ENCODE measurements around the gene MT1H.

DNA sequence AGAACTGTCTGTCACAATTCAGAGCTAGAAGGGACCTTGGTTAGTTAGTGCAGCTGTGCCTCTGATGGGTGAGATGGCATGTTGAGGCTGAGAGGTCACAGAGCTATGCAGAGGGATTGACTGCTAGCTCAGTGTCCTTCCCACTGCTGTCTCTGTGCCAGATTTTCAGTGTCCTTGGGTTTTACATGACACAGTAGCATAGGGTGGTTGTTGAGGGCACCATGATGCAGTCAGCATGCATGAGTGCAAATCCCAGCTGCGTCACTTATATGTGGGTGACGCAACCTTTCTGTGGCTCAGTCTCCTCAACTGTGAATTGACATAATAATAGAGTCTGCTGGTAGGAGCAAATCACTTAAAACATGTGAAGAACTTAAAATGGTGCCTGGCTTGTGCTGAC lies 28.4 kb upstream of the MT1H start:
- TF ChIP-seq CTCF (IDR thresholded peaks at IDR 0.05) (no peak), POLR2A (IDR thresholded peaks at IDR 0.05) (no peak), POLR2AphosphoS5 (IDR thresholded peaks at IDR 0.05) (no peak)

Data from breast epithelium (tissue), 3 donors.